K562 (cell line): ENCODE measurements around the gene RPL18A. TPM values are rescaled to one million over a fixed set of nuclear protein-coding genes. Genes with fewer than 3 reads are reported as not detected.

Source experiments
- ATAC-seq: fragments of 200-7000 bp; cut with Tn5 transposase; 3 replicates; pipeline ENCODE4 v1.9.1; 2020; ENCODE audit warnings: moderate library complexity
- BruUV-seq: library from RNA; stranded (reverse); fragments of 400-500 nt; replicated peaks from 2 replicates; lab custom pipeline; 2021; lab: Mats Ljungman, UMichigan
- CTCF ChIA-PET: fragments of 300-600 bp; formaldehyde crosslinking; extraction: SDS; loops from one replicate; lab custom pipeline; 2021; ENCODE audit warnings: low intra/inter-chr PET ratio; lab: Yijun Ruan, JAX
- POLR2A ChIA-PET: fragments of 300-600, 350-650 bp; sonication (Branson Sonifier 250); formaldehyde crosslinking; extraction: SDS; loops from one replicate; lab custom pipeline; 2021; ENCODE audit warnings: antibody characterized with exemption, inconsistent platforms; lab: Yijun Ruan, JAX
- DNase-seq, 4 experiments: peaks; one replicate each; pipeline versions ENCODE4 v3.0.0 to v3.0.0-alpha.2; 2011 to 2018; ENCODE audit warnings: low spot score in 3 of 4, mixed read lengths in 3 of 4; ENCODE audit errors: extremely low read depth in 1 of 4
- FAIRE-seq: peaks from 2 replicates; lab custom pipeline; 2011; peaks lifted over from hg19 to GRCh38; lab: Jason Lieb, UNC
- H2AFZ ChIP-seq: 2 replicates; pipeline ENCODE4 v1.6.0; 2011; ENCODE audit warnings: low read depth, low read length, control low read depth, inconsistent platforms
- H3K27ac ChIP-seq: fragments of 200-600 bp; 3 replicates; pipeline ENCODE4 v1.8.0; 2011; ENCODE audit warnings: low read depth, mild to moderate bottlenecking, control low read depth, inconsistent platforms, low read length, moderate library complexity, mixed read lengths; ENCODE audit errors: extremely low read depth
- H3K27me3 ChIP-seq, 2 experiments: fragments of 300-600 bp in 1 of 2; 2 replicates in 1 of 2; 3 replicates in 1 of 2; pipeline versions ENCODE4 v1.6.0 to v1.8.0; 2011; ENCODE audit warnings: inconsistent platforms in 2 of 2, low read length in 2 of 2, mild to moderate bottlenecking in 1 of 2, mixed read lengths in 1 of 2, moderate library complexity in 1 of 2; ENCODE audit not compliant: control insufficient read depth in 2 of 2, insufficient read depth in 2 of 2
- H3K36me3 ChIP-seq: fragments of 300-600 bp; 3 replicates; pipeline ENCODE4 v1.8.0; 2011; ENCODE audit warnings: mild to moderate bottlenecking, low read length, inconsistent platforms; ENCODE audit not compliant: control insufficient read depth, insufficient read depth
- H3K4me1 ChIP-seq, 2 experiments: fragments of 200-600 bp in 1 of 2; replicated peaks in 1 of 2; 2 replicates in 1 of 2; 3 replicates in 1 of 2; pipeline versions ENCODE4 v1.5.1 to v1.8.0; 2011; ENCODE audit warnings: inconsistent platforms in 2 of 2, low read length in 2 of 2, mild to moderate bottlenecking in 1 of 2, mixed read lengths in 1 of 2, moderate library complexity in 1 of 2; ENCODE audit not compliant: control insufficient read depth in 2 of 2, insufficient read depth in 2 of 2
- H3K4me2 ChIP-seq: 2 replicates; pipeline ENCODE4 v1.6.1; 2011; ENCODE audit warnings: low read length, control low read depth, inconsistent platforms, mixed read lengths; ENCODE audit not compliant: insufficient read depth
- H3K4me3 ChIP-seq: fragments of 200-600 bp; sonication (generic), shearing (Covaris generic); 2 replicates; pipeline ENCODE4 v1.5.1; 2016; ENCODE audit warnings: control low read depth, inconsistent platforms
- H3K79me2 ChIP-seq: fragments of 200-600 bp; 3 replicates; pipeline ENCODE4 v1.8.0; 2011; ENCODE audit warnings: low read length, inconsistent platforms; ENCODE audit not compliant: control insufficient read depth, insufficient read depth
- H3K9ac ChIP-seq, 2 experiments: 2 replicates each; pipeline versions ENCODE4 v1.6.0 to v1.6.1; 2011; ENCODE audit warnings: low read depth in 2 of 2, low read length in 2 of 2, control low read depth in 1 of 2, inconsistent platforms in 1 of 2, mild to moderate bottlenecking in 1 of 2, mixed read lengths in 1 of 2; ENCODE audit not compliant: insufficient read depth in 1 of 2
- H3K9me1 ChIP-seq: one replicate; pipeline ENCODE4 v1.6.0; 2011; ENCODE audit warnings: inconsistent platforms, mild to moderate bottlenecking, low read length, moderate library complexity; ENCODE audit not compliant: control insufficient read depth, insufficient read depth
- H3K9me3 ChIP-seq: replicated peaks from 2 replicates; pipeline ENCODE4 v1.5.1; 2011; ENCODE audit warnings: low read depth, low read length, inconsistent platforms; ENCODE audit not compliant: control insufficient read depth, insufficient read depth
- H4K20me1 ChIP-seq: replicated peaks from 2 replicates; pipeline ENCODE4 v1.6.1; 2011; ENCODE audit warnings: low read length, inconsistent platforms, mixed read lengths; ENCODE audit not compliant: control insufficient read depth, insufficient read depth
- CBX2 ChIP-seq: fragments of 200-600 bp; sonication (generic); IDR thresholded peaks from one replicate; pipeline ENCODE4 v1.6.1; 2012; ENCODE audit warnings: mild to moderate bottlenecking, low read length, inconsistent platforms; ENCODE audit not compliant: insufficient read depth, poor library complexity, severe bottlenecking
- MAX ChIP-seq: sonication (generic); formaldehyde crosslinking; IDR thresholded peaks from 2 replicates; pipeline ENCODE4 v1.9.0; 2022; ENCODE audit warnings: mild to moderate bottlenecking, missing genetic modification reagents
- RFX7 ChIP-seq: fragments of 250-450 bp; sonication (Bioruptor Pico); IDR thresholded peaks from 2 replicates; pipeline ENCODE4 v1.5.1; 2021; ENCODE audit warnings: mild to moderate bottlenecking
- SIN3B ChIP-seq: fragments of 450-650 bp; IDR thresholded peaks from 2 replicates; pipeline ENCODE4 v1.6.1; 2017; ENCODE audit warnings: low read depth, mild to moderate bottlenecking, moderate library complexity
- ZKSCAN8 ChIP-seq: fragments of 200-800 bp; sonication (Bioruptor generic); IDR thresholded peaks from 2 replicates; pipeline ENCODE4 v1.6.1; 2016; ENCODE audit warnings: missing genetic modification characterization, missing compliant biosample characterization
- WGBS: fragments of 100-300 bp; shearing (Covaris generic); methylation state at CpG from one replicate; pipeline ENCODE4 v1.1.6; 2016; ENCODE audit warnings: low coverage, mixed read lengths; ENCODE audit not compliant: insufficient coverage; ENCODE audit errors: missing lambda C conversion rate; 5-methylcytosine and 5-hydroxymethylcytosine counted together
- in situ Hi-C: fragments of 300-500 bp; cut with MboI; formaldehyde crosslinking; loops from 4 replicates; pipeline ENCODE4 v1.15.0; 2018; ENCODE audit warnings: inconsistent platforms, mixed read lengths
- intact Hi-C: fragments of 100-400 bp; cut with micrococcal nuclease; formaldehyde crosslinking; loops from 2 replicates; pipeline ENCODE4 v1.14.2; 2022
- polyA plus RNA-seq, 8 experiments: library from polyadenylated mRNA; depleted of rRNA in 4 of 8; stranded (reverse) in 5 of 8; unstranded in 3 of 8; fragments of >200 nt; fragmentation: Nextera tagmentation in 2 of 8; fragmentation: Illumina TruSeq in 1 of 8; extraction: Ambion mirVana in 2 of 8; extraction: Trizol in 1 of 8; gene quantifications; 2 replicates each; pipeline versions ENCODE4 v1.2.1 to v1.2.3, GENCODE V29; 2011 to 2014; ENCODE audit warnings: inconsistent platforms in 1 of 8, missing spikeins in 1 of 8
- total RNA-seq, 7 experiments: library from RNA; depleted of rRNA in 6 of 7; stranded (reverse); fragments of >200 nt in 6 of 7; fragmentation: Illumina TruSeq in 2 of 7; extraction: Trizol in 2 of 7; gene quantifications; 2 replicates each; pipeline versions ENCODE4 v1.2.1 to v1.2.3, GENCODE V29; 2011 to 2021; ENCODE audit warnings: low replicate concordance in 1 of 7

Gene RPL18A
- total and polyA plus RNA-seq, 9 of the 15 experiments (the other 6 are each of a cell fraction or from before 2014, with no cell fraction given) = 626 to 2,882 (median 1,895) TPM

GRCh38 chr19:17817668-17818363, 41.9 kb upstream of the RPL18A start:
- intact Hi-C loops = no loop called here
- ATAC-seq (no peak), FAIRE-seq (no peak), DNase-seq (no peak)
- Histone ChIP-seq H3K36me3 (no peaks in the 10 kb centered on the region), H3K4me3 (no peak overlapping the region), H3K4me2 (no peak overlapping the region), H3K27me3 (peaks cover 17 to 40% of the 10 kb centered on the region in 2 experiments), H2AFZ (no peak overlapping the region), H3K9me3 (no peaks in the 10 kb centered on the region), H3K9ac (peak overlapping the region in 1 of 2 experiments; percentile 2; a peak in 1 of 4 replicates), H3K4me1 (peaks cover 0 to 9% of the 10 kb centered on the region in 2 experiments; a peak in 2 of 5 replicates), H3K79me2 (no peaks in the 10 kb centered on the region), H3K27ac (no peak overlapping the region), H4K20me1 (no peaks in the 10 kb centered on the region), H3K9me1 (no peaks in the 10 kb centered on the region)
- POLR2A ChIA-PET = no interaction called here
- in situ Hi-C loops = no loop called here
- 4% methylated on average over 11 of the region's 13 CpGs for WGBS
- CTCF ChIA-PET = no interaction called here
- TF ChIP-seq MAX (CRISPR knock-in tag) = peak; percentile 24; the same call in 1 of the 2 replicates
- no peak for TF ChIP-seq RFX7
- peak; percentile 90 for TF ChIP-seq ZKSCAN8 (CRISPR knock-in tag)
- no peak for TF ChIP-seq SIN3B
- TF ChIP-seq CBX2 = no peak
- BruUV-seq = no TSS peak
